ENCODE measurements around the gene CROCC2.

CROCC2 gene

DNA sequence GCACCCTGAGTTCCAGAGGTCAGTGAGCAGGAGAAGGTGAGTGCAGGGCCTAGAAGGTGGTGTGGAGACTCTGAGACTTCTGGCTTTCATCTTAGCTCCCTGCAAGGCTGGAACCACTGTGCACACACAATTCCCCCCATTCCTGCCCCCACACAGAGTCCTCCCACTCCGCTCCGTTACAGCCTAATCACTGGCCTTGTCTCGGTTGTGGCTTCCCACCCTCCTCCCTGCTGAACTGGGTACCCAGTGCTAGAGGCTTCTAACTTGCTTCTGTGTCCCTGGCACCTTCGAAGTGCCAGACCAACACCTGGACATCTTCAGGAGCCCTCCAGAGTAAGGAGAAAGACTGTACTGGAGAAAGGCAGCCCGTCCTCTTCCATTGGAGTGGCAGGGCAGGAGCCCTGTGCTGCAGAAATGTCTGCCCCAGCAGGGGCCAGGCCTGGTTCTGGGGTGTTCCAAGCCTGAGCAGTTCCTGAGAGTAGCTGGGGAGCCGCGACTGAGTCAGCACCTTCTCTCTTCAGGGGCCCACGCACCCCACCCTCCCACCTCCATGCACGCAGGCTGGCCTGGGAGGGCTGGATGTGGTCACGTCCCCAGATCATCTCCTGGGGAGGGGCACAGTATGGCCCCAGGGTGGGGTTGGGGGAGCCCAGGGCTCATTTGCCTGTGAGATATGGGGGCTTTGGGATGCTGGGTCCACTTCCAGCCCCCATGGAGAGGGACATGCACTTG lies 23.4 kb downstream of the CROCC2 start:
- Histone ChIP-seq H4K20me1 (ENCODE audit: control insufficient read depth, insufficient read depth, low read depth, low read length) (no peaks in the 10 kb centered on the region), H3F3A (ENCODE audit: control insufficient read depth, insufficient read depth) (no peaks in the 10 kb centered on the region), H3K27me3 (ENCODE audit: control insufficient read depth, low read length) (no peaks in the 10 kb centered on the region), H3K4me1 (ENCODE audit: control insufficient read depth, low read length) (no peaks in the 10 kb centered on the region), H3K27ac (ENCODE audit: low read depth, low read length) (no peak overlapping the region), H3K4me2 (ENCODE audit: low read length) (no peak overlapping the region), H3K79me2 (ENCODE audit: control insufficient read depth, low read length) (no peaks in the 10 kb centered on the region), H3K9me3 (ENCODE audit: control insufficient read depth, insufficient read depth, low read length) (no peaks in the 10 kb centered on the region), H3K4me3 (ENCODE audit: low read length) (no peak overlapping the region), H3K9me2 (replicated peaks; ENCODE audit: control insufficient read depth, low read length) (no peaks in the 10 kb centered on the region), H3K36me3 (ENCODE audit: control insufficient read depth, low read length) (no peaks in the 10 kb centered on the region)
- TF ChIP-seq EZH2phosphoT487 (IDR thresholded peaks at IDR 0.05; ENCODE audit: borderline replicate concordance, low read length) (no peak), CTCF (IDR thresholded peaks at IDR 0.05; ENCODE audit: low read depth, low read length, poor library complexity, severe bottlenecking) (no peak)

- Histone ChIP-seq H3K4me1 (ENCODE audit: control insufficient read depth, low read length) (no peaks in the 10 kb centered on the region), H3F3A (ENCODE audit: control insufficient read depth, insufficient read depth) (no peaks in the 10 kb centered on the region), H4K20me1 (ENCODE audit: control insufficient read depth, insufficient read depth, low read depth, low read length) (no peaks in the 10 kb centered on the region), H3K9me2 (replicated peaks; ENCODE audit: control insufficient read depth, low read length) (no peaks in the 10 kb centered on the region), H3K9me3 (ENCODE audit: control insufficient read depth, insufficient read depth, low read length) (no peaks in the 10 kb centered on the region), H3K4me3 (ENCODE audit: low read length) (no peak overlapping the region), H3K79me2 (ENCODE audit: control insufficient read depth, low read length) (no peaks in the 10 kb centered on the region), H3K27me3 (ENCODE audit: control insufficient read depth, low read length) (no peaks in the 10 kb centered on the region), H3K36me3 (ENCODE audit: control insufficient read depth, low read length) (no peaks in the 10 kb centered on the region), H3K4me2 (ENCODE audit: low read length) (no peak overlapping the region), H3K27ac (ENCODE audit: low read depth, low read length) (no peak overlapping the region)
- no peak for TF ChIP-seq EZH2phosphoT487 (IDR thresholded peaks at IDR 0.05; ENCODE audit: borderline replicate concordance, low read length)
Observed at GRCh38 chr2:240930096-240930630, 24.0 kb downstream of the CROCC2 start.

DNA sequence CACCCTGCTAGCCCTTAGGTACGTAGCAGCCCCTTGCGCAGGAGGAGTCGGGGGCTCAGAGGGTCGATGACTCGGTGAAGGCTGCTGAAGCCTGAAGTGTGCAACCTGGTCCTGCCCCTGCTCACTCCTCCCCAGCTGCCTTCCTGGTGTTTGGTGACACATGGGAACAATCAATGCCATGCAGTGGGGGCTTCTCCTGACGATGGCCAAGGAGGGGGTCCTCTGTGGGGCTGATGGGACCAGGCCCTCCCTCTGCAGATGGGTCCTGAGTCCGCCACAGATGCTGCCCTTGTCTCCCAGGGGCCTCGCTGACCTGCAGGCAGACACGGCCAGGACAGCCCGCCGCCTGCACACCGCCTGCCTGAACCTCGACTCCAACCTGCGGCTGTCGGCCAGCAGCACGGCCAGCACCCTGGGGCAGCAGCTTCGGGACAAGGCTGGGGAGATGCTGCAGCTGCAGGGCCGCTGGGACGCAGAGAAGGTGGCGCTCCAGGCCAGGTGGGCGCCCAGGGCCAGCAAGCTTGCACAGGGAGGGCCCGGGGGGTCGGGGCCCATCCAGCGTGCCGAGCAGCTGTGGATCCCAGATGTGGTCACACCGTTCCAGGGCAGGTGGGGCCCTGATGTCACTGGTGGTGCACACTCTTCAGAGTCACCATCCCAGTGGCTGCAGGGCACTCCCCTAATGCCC lies 24.6 kb downstream of the CROCC2 start:
- Histone ChIP-seq H3K4me1 (ENCODE audit: control insufficient read depth, low read length) (no peaks in the 10 kb centered on the region), H3K27me3 (ENCODE audit: control insufficient read depth, low read length) (no peaks in the 10 kb centered on the region)

More for the DNA sequence above, 24.6 kb downstream of the CROCC2 start:
- Histone ChIP-seq H3K9me3 (ENCODE audit: control insufficient read depth, insufficient read depth, low read length) (no peaks in the 10 kb centered on the region), H3K27ac (ENCODE audit: low read depth, low read length) (no peak overlapping the region), H3K79me2 (ENCODE audit: control insufficient read depth, low read length) (no peaks in the 10 kb centered on the region), H3K36me3 (ENCODE audit: control insufficient read depth, low read length) (no peaks in the 10 kb centered on the region), H3K4me3 (ENCODE audit: low read length) (no peak overlapping the region), H3K9me2 (replicated peaks; ENCODE audit: control insufficient read depth, low read length) (no peaks in the 10 kb centered on the region), H3K4me2 (ENCODE audit: low read length) (no peak overlapping the region), H4K20me1 (ENCODE audit: control insufficient read depth, insufficient read depth, low read depth, low read length) (no peaks in the 10 kb centered on the region), H3F3A (ENCODE audit: control insufficient read depth, insufficient read depth) (no peaks in the 10 kb centered on the region)
- TF ChIP-seq EZH2phosphoT487 (IDR thresholded peaks at IDR 0.05; ENCODE audit: borderline replicate concordance, low read length), result no peak
- no peak for TF ChIP-seq CTCF (IDR thresholded peaks at IDR 0.05; ENCODE audit: low read depth, low read length, poor library complexity, severe bottlenecking)
